Transverse colon (tissue), 4 donors: ENCODE results near the gene SHKBP1.

Experiments used
- EP300 ChIP-seq: sonication (generic); formaldehyde crosslinking; IDR thresholded peaks from one replicate; pipeline ENCODE4 v1.6.1; 2017; ENCODE audit warnings: antibody characterized with exemption, low read depth
- POLR2A ChIP-seq: fragments of 450-650 bp; IDR thresholded peaks from one replicate; pipeline ENCODE4 v1.6.1; 2016; ENCODE audit warnings: antibody characterized with exemption, mild to moderate bottlenecking, moderate library complexity
- POLR2AphosphoS5 ChIP-seq, 3 donors: sonication (generic); formaldehyde crosslinking; IDR thresholded peaks; one replicate each; pipeline ENCODE4 v1.6.1; 2016; ENCODE audit warnings: antibody characterized with exemption in 3 of 3
- TF ChIP-seq, protein P1 (sequence below), 5 experiments: fragments of 200-600 bp in 3 of 5; fragments of 450-650 bp in 2 of 5; sonication (generic) in 3 of 5; IDR thresholded peaks; 1 replicate in 2 of 5; 2 replicates in 3 of 5; pipeline ENCODE4 v1.5.1; 2016 to 2017; ENCODE audit warnings: antibody characterized with exemption in 5 of 5, inconsistent platforms in 3 of 5, mild to moderate bottlenecking in 2 of 5, moderate library complexity in 1 of 5

DNA sequence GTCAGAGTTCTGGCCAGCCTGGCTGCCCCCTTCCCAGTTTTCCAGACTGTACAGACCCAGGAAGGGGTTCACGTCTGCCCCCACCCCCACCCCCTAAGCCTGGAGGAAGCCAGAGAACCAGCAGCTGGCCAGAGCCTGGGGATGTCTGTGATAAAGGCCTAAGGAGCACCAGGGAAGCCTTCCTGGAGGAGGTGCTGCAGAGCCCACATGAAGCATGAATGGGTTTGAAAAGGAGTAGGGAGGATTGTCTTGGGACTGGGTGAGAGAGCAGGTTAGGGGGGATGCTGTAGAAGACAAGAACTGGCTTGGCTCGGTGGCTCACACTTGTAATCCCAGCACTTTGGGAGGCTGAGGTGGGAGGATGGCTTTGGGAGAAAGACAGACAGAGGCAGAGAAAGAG lies 5.8 kb downstream of the SHKBP1 start:
- TF ChIP-seq POLR2A (no peak), POLR2AphosphoS5 (IDR thresholded peaks at IDR 0.05) (no peak), EP300 (no peak)
- TF ChIP-seq, protein P1, sequence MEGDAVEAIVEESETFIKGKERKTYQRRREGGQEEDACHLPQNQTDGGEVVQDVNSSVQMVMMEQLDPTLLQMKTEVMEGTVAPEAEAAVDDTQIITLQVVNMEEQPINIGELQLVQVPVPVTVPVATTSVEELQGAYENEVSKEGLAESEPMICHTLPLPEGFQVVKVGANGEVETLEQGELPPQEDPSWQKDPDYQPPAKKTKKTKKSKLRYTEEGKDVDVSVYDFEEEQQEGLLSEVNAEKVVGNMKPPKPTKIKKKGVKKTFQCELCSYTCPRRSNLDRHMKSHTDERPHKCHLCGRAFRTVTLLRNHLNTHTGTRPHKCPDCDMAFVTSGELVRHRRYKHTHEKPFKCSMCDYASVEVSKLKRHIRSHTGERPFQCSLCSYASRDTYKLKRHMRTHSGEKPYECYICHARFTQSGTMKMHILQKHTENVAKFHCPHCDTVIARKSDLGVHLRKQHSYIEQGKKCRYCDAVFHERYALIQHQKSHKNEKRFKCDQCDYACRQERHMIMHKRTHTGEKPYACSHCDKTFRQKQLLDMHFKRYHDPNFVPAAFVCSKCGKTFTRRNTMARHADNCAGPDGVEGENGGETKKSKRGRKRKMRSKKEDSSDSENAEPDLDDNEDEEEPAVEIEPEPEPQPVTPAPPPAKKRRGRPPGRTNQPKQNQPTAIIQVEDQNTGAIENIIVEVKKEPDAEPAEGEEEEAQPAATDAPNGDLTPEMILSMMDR (IDR thresholded peaks at IDR 0.05) = no peak
